NCI-H1436 (cell line): Measurements from ENCODE around the gene SETD6.

Source experiments
- DNase-seq: peaks from one replicate; lab custom pipeline; 2025; lab: John Stamatoyannopoulos, UW

SETD6 gene

GRCh38 chr16:58508671-58509251 is 6.6 kb upstream of the SETD6 start:
- DNase-seq, result no peak

DNA sequence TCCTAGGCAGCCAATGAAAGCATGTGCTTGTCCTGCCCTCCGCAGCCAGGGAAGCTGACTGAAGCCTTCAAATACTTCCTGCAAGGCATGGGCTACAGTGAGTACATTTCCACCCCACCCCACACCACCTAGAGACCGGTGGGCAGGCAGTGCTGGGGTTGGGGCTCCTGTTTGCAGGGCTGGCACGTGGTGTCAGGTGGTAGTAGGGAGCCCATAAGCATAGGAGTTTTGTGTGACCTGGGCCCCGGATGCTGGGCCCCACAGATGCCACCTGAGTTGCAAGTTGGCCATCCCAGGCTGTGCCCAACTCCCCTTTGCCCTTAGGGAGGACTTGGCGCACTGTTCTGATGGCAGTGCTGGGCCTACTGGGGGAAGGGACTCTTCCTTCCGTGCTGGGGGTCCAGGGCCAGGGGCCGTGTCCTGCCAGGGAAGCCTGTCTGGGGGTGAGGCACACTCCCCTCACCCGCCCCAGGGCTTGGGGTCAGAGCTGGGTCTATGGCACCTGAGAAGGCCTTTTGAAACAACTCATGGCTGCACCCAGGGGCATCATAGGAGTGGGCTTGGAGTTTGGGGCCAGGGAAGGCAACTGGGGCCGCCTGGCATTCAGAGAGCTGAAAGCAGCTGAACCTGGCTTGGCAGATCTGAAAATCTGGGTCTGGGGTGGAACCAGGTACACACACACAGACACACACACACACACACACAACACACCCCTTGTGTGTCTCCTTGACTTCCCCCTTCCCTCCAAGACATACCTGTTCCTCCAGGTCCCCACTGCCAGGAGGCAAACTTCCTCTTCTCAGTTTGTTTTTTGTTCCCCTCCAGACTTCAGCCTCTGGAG is 5.8 kb upstream of the SETD6 start:
- no peak for DNase-seq

DNA sequence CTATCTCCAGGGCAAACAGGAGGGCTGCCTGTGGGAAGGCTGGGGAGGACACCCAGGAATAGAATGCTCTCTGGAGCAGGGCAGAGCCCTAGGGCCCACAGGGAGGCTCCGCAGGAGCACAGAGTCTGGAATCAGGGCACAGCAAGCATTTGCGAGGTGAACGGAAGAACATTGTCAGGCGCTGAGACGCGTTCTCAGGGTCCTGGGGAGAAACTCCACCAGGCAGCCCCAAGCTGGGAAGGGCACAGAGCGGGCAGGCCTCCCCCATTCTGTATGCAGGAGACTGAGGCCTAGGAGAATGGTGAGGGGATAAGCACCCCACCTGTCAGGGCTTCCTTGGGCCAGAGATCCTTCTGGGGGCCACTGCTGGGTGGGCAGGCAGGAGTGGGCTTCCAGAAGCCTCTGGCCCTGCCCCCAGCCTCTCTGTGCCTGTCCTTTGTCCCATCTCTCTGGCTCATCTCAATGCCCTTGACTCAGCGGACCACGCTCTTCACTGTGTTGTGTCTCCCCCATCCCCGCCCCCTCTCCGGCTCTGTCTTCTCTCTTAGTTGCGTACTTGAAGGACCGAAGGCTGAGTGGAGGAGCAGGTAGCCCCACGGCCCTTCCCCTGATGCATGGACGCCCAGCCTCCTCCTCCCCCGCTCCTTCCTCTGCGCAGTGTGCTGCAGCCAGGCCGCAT is 5.1 kb upstream of the SETD6 start:
- DNase-seq, result no peak

- DNase-seq, result no peak
Observed at GRCh38 chr16:58510776-58511628, 4.3 kb upstream of the SETD6 start.

DNA sequence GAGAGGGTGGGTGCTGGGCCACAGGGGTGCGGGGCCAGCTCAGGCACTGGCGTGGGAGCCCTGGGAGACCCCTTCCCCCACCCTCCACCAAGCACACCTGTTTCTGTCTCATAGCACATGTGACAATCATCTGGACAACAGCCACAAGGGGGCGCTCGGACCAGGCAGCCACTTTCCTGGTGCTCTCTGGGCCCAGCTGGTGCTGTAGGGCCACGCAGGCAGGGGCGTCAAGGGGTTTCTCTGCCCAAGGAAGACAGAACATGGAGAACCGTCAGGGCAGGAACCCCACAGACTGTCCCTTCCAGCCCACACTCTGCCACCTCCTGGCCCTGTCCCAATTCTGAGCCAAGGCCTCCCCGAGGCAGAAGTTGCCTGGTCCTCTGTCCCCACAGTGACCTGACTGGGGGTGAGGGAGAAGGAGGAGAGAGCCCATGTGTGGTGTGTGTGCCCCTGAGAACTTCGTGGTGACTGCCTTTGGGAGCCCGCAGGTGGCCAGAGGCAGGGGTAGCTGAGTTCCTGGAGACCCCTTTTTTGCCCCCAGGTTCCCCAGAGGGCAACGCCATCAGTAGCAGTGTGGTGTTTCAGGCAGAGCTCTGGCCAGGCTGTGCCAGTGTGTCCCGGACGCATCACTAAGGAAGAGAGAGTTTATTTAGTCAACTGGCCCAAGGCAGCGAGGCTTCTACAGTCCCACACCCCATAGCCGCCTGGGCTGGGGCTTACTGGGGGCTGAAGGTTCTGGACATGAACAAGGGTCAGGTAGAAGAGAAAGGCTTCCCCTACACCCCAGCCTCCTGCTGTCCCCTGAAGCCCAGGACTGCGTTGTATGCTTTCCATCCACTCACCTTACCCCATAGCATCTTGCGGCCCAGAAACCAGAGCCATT is 3.1 kb upstream of the SETD6 start:
- DNase-seq, result peak; percentile 38

- DNase-seq, result no peak
Observed at GRCh38 chr16:58513874-58514273, 1.4 kb upstream of the SETD6 start.

GRCh38 chr16:58515871-58516767 is 802 bp downstream of the SETD6 start:
- peak; percentile 37 for DNase-seq

DNA sequence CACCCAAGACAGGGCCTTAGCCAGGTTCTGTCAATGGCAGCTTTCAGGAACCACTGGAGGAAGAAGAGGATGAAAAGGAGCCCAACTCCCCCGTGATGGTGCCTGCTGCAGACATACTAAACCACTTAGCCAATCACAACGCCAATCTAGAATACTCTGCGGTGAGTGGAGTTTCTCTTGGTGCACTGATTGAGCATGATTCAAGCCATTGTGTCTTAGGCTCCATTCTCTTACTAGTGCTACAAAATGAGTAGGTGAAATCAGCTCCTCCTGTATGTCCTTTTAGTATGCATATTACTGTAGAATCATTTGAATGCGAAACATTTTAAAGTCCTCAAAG is 1.4 kb downstream of the SETD6 start:
- DNase-seq, result no peak

DNA sequence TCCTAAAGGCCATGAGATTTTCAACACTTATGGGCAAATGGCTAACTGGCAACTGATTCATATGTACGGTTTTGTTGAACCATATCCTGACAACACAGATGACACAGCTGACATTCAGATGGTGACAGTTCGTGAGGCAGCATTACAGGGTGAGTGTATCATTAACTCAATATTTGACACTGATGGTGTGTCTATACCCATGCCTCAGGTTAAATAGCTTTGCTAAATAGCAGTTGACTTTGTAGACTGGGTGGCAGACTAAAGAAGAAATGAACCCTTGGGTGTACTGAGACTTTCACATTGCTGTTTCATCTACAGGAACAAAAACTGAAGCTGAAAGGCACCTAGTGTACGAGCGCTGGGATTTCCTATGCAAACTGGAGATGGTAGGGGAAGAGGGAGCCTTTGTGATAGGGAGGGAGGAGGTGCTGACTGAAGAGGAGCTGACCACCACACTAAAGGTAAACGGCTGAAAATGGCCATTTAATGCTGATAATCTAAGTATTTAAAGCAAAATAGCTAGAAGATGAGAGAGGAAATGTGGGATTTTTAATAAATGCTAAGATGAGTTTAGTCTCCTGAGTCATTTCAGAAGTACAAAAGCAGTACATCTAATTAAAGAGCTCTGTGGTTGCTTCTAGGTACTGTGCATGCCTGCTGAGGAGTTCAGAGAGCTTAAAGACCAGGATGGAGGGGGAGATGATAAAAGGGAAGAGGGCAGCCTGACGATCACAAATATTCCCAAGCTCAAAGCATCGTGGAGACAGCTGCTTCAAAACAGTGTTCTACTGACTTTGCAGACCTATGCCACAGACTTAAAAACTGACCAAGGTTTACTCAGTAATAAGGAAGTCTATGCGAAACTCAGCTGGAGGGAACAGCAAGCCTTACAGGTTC is 3.0 kb downstream of the SETD6 start:
- DNase-seq, result no peak

- DNase-seq, result no peak
Observed at GRCh38 chr16:58518980-58519368, 3.7 kb downstream of the SETD6 start.

DNA sequence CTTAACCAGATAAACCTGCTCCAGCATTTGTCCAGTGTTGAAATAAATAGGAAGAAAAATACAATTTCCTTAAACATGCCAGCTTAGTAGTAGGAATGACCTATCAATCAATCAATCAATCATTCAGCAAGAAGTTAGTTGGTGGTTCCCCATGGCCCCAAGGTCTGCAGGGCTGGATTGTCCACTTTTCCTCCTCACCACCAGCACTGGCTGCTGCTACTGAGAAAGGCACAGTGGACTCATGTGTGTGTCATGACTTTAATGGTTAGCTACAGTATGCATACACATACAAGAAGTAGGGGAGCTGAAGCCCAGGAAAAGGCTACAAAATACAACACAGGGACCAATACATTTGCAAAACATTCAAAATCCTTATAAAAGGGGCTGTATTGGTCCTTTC is 4.4 kb downstream of the SETD6 start:
- DNase-seq, result no peak

- no peak for DNase-seq
Observed at GRCh38 chr16:58530179-58530578, 14.9 kb downstream of the SETD6 start.

GRCh38 chr16:58532414-58532813 is 17.1 kb downstream of the SETD6 start:
- no peak for DNase-seq

- no peak for DNase-seq
Observed at GRCh38 chr16:58533751-58534470, 18.6 kb downstream of the SETD6 start.

GRCh38 chr16:58535100-58535499 is 19.8 kb downstream of the SETD6 start:
- DNase-seq, result no peak

- no peak for DNase-seq
Observed at GRCh38 chr16:58536278-58536677, 21.0 kb downstream of the SETD6 start.

DNA sequence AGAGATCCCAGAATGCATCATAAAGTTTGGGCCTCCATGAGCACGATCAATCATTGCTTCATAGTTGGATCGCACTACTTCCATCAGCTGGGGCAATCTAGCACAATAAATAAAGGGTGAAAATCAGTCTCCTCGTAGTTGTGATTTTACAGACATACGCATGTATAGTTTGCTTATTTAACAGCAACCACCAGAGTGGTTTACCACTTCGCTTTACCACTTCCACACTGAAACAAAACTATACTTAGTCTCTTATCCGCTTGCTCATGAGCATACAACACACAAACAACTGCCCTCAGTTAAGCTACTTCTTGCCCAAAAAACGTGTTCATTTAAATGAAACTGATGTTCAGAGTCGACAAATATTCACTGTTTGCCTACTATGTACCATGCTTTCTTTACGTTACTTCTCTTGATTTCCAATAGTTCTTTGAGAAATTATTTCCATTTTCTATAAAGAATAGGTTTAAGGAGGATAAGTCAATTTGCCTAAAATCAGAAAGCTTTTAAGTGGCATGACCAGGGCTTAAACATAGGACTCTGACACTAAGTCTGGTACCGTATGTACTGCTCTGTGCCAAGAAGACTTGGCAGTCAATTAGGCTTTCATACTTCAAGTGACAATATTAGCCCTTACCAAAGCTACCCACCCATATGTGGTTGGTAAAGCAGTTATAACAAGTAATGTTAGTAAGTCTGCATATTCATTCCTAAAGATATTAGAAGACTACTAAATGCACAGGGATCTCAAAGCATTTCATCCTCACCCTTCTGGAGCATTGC is 22.0 kb downstream of the SETD6 start:
- DNase-seq, result no peak

- DNase-seq, result no peak
Observed at GRCh38 chr16:58541711-58542110, 26.4 kb downstream of the SETD6 start.
